IMR-90 (cell line): Measurements from ENCODE around the gene ATP2B2. TPM values are rescaled to one million over a fixed set of nuclear protein-coding genes. Genes with fewer than 3 reads are reported as not detected.

Source experiments
- ATAC-seq: fragments of 200-7000 bp; cut with Tn5 transposase; 2 replicates; pipeline ENCODE4 v1.9.1; 2020; ENCODE audit warnings: low read depth, mild to moderate bottlenecking, moderate library complexity
- BruUV-seq: library from RNA; stranded (reverse); fragments of 400-500 nt; replicated peaks from 2 replicates; lab custom pipeline; 2021; lab: Mats Ljungman, UMichigan
- CTCF ChIA-PET: fragments of 300-600 bp; formaldehyde crosslinking; extraction: SDS; loops from one replicate; lab custom pipeline; 2021; ENCODE audit warnings: antibody characterized with exemption; lab: Yijun Ruan, JAX
- POLR2A ChIA-PET: fragments of 300-600 bp; sonication (Branson Sonifier 250); formaldehyde crosslinking; loops from one replicate; lab custom pipeline; 2022; ENCODE audit warnings: antibody characterized with exemption; ENCODE audit not compliant: unreplicated experiment; lab: Charles Lee
- DNase-seq: peaks from one replicate; pipeline ENCODE4 v3.0.0; 2013
- H2AFZ ChIP-seq: replicated peaks from 2 replicates; pipeline ENCODE3; 2013; ENCODE audit warnings: low read length, mild to moderate bottlenecking; ENCODE audit not compliant: poor library complexity
- H2AK5ac ChIP-seq: 2 replicates; pipeline ENCODE4 v1.6.1; 2013; ENCODE audit warnings: low read depth, low read length, inconsistent platforms
- H2AK9ac ChIP-seq: replicated peaks from 2 replicates; pipeline ENCODE3; 2013; ENCODE audit warnings: mild to moderate bottlenecking, low read depth, low read length, moderate library complexity; ENCODE audit not compliant: poor library complexity
- H2BK120ac ChIP-seq: 2 replicates; pipeline ENCODE4 v1.6.1; 2013; ENCODE audit warnings: low read depth, low read length, inconsistent platforms
- H2BK15ac ChIP-seq: 3 replicates; pipeline ENCODE4 v1.6.1; 2013; ENCODE audit warnings: low read depth, low read length, inconsistent platforms
- H2BK20ac ChIP-seq: 2 replicates; pipeline ENCODE4 v1.6.1; 2013; ENCODE audit warnings: low read depth, mild to moderate bottlenecking, inconsistent platforms, low read length, moderate library complexity
- H2BK5ac ChIP-seq: 2 replicates; pipeline ENCODE4 v1.6.1; 2013; ENCODE audit warnings: mild to moderate bottlenecking, low read depth, low read length, inconsistent platforms; ENCODE audit not compliant: poor library complexity, severe bottlenecking
- H3K14ac ChIP-seq: replicated peaks from 2 replicates; pipeline ENCODE4 v1.6.1; 2013; ENCODE audit warnings: low read depth, low read length, inconsistent platforms
- H3K18ac ChIP-seq: 2 replicates; pipeline ENCODE4 v1.6.1; 2013; ENCODE audit warnings: low read depth, low read length, control low read depth
- H3K23ac ChIP-seq: 2 replicates; pipeline ENCODE4 v1.6.1; 2013; ENCODE audit warnings: low read depth, low read length, inconsistent platforms
- H3K27ac ChIP-seq: 2 replicates; pipeline ENCODE4 v1.5.1; 2013; ENCODE audit warnings: mild to moderate bottlenecking, control low read depth, low read length; ENCODE audit not compliant: insufficient read depth
- H3K27me3 ChIP-seq: 2 replicates; pipeline ENCODE4 v1.6.1; 2013; ENCODE audit warnings: low read length; ENCODE audit not compliant: control insufficient read depth, insufficient read depth
- H3K36me3 ChIP-seq: 2 replicates; pipeline ENCODE4 v1.6.1; 2013; ENCODE audit warnings: low read length, mixed read lengths; ENCODE audit not compliant: control insufficient read depth, insufficient read depth
- H3K4ac ChIP-seq: 2 replicates; pipeline ENCODE4 v1.6.1; 2013; ENCODE audit warnings: low read depth, low read length, inconsistent platforms
- H3K4me1 ChIP-seq: 2 replicates; pipeline ENCODE4 v1.6.1; 2013; ENCODE audit warnings: low read length, mixed read lengths; ENCODE audit not compliant: control insufficient read depth, insufficient read depth
- H3K4me2 ChIP-seq: 2 replicates; pipeline ENCODE4 v1.6.1; 2013; ENCODE audit warnings: low read depth, mild to moderate bottlenecking, control low read depth, low read length, moderate library complexity
- H3K4me3 ChIP-seq: 2 replicates; pipeline ENCODE4 v1.5.1; 2013; ENCODE audit warnings: low read depth, mild to moderate bottlenecking, control low read depth, low read length, moderate library complexity; ENCODE audit not compliant: insufficient read depth
- H3K56ac ChIP-seq: 2 replicates; pipeline ENCODE4 v1.6.1; 2013; ENCODE audit warnings: low read length, inconsistent platforms; ENCODE audit not compliant: insufficient read depth; ENCODE audit errors: extremely low read depth
- H3K79me1 ChIP-seq, 2 experiments: 2 replicates each; pipeline ENCODE4 v1.6.1; 2013; ENCODE audit warnings: low read length in 2 of 2, inconsistent platforms in 1 of 2, low read depth in 1 of 2
- H3K9ac ChIP-seq: 2 replicates; pipeline ENCODE4 v1.6.1; 2013; ENCODE audit warnings: low read depth, low read length, control low read depth
- H3K9me1 ChIP-seq: 2 replicates; pipeline ENCODE4 v1.6.1; 2013; ENCODE audit warnings: low read length, inconsistent platforms; ENCODE audit not compliant: insufficient read depth
- H3K9me3 ChIP-seq: 2 replicates; pipeline ENCODE4 v1.6.1; 2013; ENCODE audit warnings: low read length; ENCODE audit not compliant: control insufficient read depth, insufficient read depth
- H4K20me1 ChIP-seq: 2 replicates; pipeline ENCODE4 v1.6.1; 2013; ENCODE audit warnings: low read length, inconsistent platforms; ENCODE audit not compliant: insufficient read depth
- H4K5ac ChIP-seq: 2 replicates; pipeline ENCODE4 v1.6.1; 2013; ENCODE audit warnings: mild to moderate bottlenecking, low read depth, low read length, control low read depth
- H4K8ac ChIP-seq, 2 experiments: 2 replicates each; pipeline ENCODE4 v1.6.1; 2013; ENCODE audit warnings: low read depth in 2 of 2, low read length in 2 of 2, control low read depth in 1 of 2, inconsistent platforms in 1 of 2
- H4K91ac ChIP-seq: 2 replicates; pipeline ENCODE4 v1.6.1; 2013; ENCODE audit warnings: low read depth, low read length, inconsistent platforms; ENCODE audit not compliant: insufficient read depth
- BHLHE40 ChIP-seq: fragments of 150-350 bp; IDR thresholded peaks from 2 replicates; pipeline ENCODE4 v1.6.1; 2016; ENCODE audit warnings: mild to moderate bottlenecking, low read depth, low read length
- CEBPB ChIP-seq: IDR thresholded peaks from 2 replicates; pipeline ENCODE4 v1.6.1; 2012; ENCODE audit warnings: low read depth, low read length, improper control_type of control experiment
- CHD1 ChIP-seq: IDR thresholded peaks from 2 replicates; pipeline ENCODE4 v1.6.1; 2012; ENCODE audit warnings: low read depth, low read length, improper control_type of control experiment
- FOS ChIP-seq: fragments of 150-350 bp; IDR thresholded peaks from 2 replicates; pipeline ENCODE4 v1.6.1; 2016; ENCODE audit warnings: low read depth, low read length
- MAFK ChIP-seq: IDR thresholded peaks from 2 replicates; pipeline ENCODE4 v1.6.1; 2012; ENCODE audit warnings: low read depth, low read length, improper control_type of control experiment
- MAZ ChIP-seq: IDR thresholded peaks from 2 replicates; pipeline ENCODE4 v1.6.1; 2012; ENCODE audit warnings: low read depth, mild to moderate bottlenecking, low read length, improper control_type of control experiment, moderate library complexity, borderline replicate concordance
- MXI1 ChIP-seq: IDR thresholded peaks from 2 replicates; pipeline ENCODE4 v1.6.1; 2012; ENCODE audit warnings: low read depth, mild to moderate bottlenecking, low read length, moderate library complexity, borderline replicate concordance
- NFE2L2 ChIP-seq: fragments of 150-350 bp; IDR thresholded peaks from 2 replicates; pipeline ENCODE4 v1.6.1; 2016; ENCODE audit warnings: low read depth, mild to moderate bottlenecking, low read length
- POLR2A ChIP-seq: IDR thresholded peaks from 2 replicates; pipeline ENCODE4 v1.6.1; 2012; ENCODE audit warnings: mild to moderate bottlenecking, low read depth, low read length
- RAD21 ChIP-seq: IDR thresholded peaks from 2 replicates; pipeline ENCODE4 v1.6.1; 2012; ENCODE audit warnings: low read length, improper control_type of control experiment
- RCOR1 ChIP-seq: IDR thresholded peaks from 2 replicates; pipeline ENCODE4 v1.6.1; 2012; ENCODE audit warnings: mild to moderate bottlenecking, low read length, improper control_type of control experiment; ENCODE audit not compliant: insufficient replicate concordance
- RFX5 ChIP-seq: IDR thresholded peaks from 2 replicates; pipeline ENCODE4 v1.8.0; 2012; ENCODE audit warnings: low read depth, mild to moderate bottlenecking, low read length, moderate library complexity
- SMC3 ChIP-seq: fragments of 150-350 bp; IDR thresholded peaks from 2 replicates; pipeline ENCODE4 v1.6.1; 2016; ENCODE audit warnings: low read depth, mild to moderate bottlenecking, antibody characterized with exemption, low read length, moderate library complexity
- WGBS, 2 experiments: methylation state at CpG; one replicate each; pipeline versions ENCODE4 v1.1.5 to v1.1.7; 2013; ENCODE audit warnings: missing lambda C conversion rate in 2 of 2; ENCODE audit not compliant: insufficient read length in 1 of 2; ENCODE audit errors: extremely low coverage in 2 of 2; 5-methylcytosine and 5-hydroxymethylcytosine counted together
- dilution Hi-C: fragments of 300-500 bp; cut with HindIII; formaldehyde crosslinking; loops from one replicate; pipeline ENCODE4 v1.14.3; 2018; ENCODE audit warnings: low sequenced_read_pairs; ENCODE audit not compliant: unreplicated experiment
- in situ Hi-C: fragments of 300-500 bp; cut with MboI; formaldehyde crosslinking; loops from 3 replicates; pipeline ENCODE4 v1.14.3; 2019; ENCODE audit warnings: low sequenced_read_pairs, inconsistent platforms, mixed read lengths
- intact Hi-C: fragments of 100-400 bp; cut with micrococcal nuclease; formaldehyde crosslinking; loops from 2 replicates; pipeline ENCODE4 v1.10.0; 2022
- polyA plus RNA-seq, 3 experiments: library from polyadenylated mRNA; depleted of rRNA; stranded (reverse); fragments of >200 nt; gene quantifications; 2 replicates each; pipeline ENCODE4 v1.2.3, GENCODE V29; 2012; ENCODE audit warnings: low replicate concordance in 1 of 3
- total RNA-seq: library from RNA; depleted of rRNA; stranded (reverse); fragments of >200 nt; gene quantifications from 2 replicates; pipeline ENCODE4 v1.2.3, GENCODE V29; 2012
- TF ChIP-seq, protein P1 (sequence below): fragments of 150-350 bp; IDR thresholded peaks from 2 replicates; pipeline ENCODE4 v1.6.1; 2016; ENCODE audit warnings: low read depth, mild to moderate bottlenecking, low read length, moderate library complexity, borderline replicate concordance
- TF ChIP-seq, protein P2 (sequence below): conservative IDR thresholded peaks from 2 replicates; pipeline ENCODE4 v1.5.1; 2012; ENCODE audit warnings: mild to moderate bottlenecking, low read depth, low read length, improper control_type of control experiment
- TF ChIP-seq, protein P3 (sequence below): fragments of 150-350 bp; IDR thresholded peaks from 2 replicates; pipeline ENCODE4 v1.6.1; 2017; ENCODE audit warnings: mild to moderate bottlenecking, antibody characterized with exemption, low read length, low read depth

The ATP2B2 gene
- total and polyA plus RNA-seq, 2 of the 4 experiments (the other 2 are of a cell fraction) = under 0.01 to 0.02 TPM

DNA sequence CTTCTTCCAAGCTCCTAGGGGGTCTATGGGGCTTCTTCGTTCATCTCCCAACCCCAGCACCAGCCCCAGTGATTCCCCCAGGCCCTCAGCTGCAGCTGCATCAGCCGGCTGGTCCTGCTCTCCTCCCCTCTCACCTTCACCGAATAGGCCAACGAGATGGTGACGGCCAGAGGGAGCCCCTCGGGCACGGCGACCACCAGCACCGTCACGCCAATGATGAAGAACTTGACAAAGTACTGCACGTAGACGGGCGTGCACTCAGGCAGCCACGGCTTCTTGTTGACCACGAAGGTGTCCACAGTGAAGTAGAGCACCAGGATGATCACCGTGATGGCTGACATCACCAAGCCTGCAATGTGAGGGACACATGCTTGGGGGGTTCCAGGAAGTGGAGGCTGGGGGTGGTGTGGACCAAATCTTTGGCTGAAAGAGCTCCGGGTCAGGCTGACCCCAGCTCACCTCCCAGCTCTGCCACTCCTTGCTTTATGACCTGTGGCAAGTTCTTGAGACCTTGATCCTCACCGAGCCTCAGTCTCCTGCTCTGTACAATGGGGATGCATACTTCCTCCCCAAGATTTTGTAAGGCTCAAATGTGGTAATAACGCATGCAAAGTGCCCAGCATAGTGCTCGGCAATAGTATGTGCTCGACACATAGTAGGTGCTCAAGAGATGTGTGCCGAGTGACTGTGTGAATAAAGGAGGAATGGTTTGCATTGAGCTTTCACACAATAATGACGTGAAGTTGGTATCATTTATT lies 129.9 kb downstream of the ATP2B2 start:
- POLR2A ChIA-PET = no interaction called here
- H3K27ac ChIP-seq = no peak overlapping the region
- peaks cover 3% of the 10 kb centered on the region for H3K9me1 ChIP-seq
- no peak overlapping the region for H2AK9ac ChIP-seq
- H2AFZ ChIP-seq = no peak overlapping the region
- H2BK15ac ChIP-seq = no peak overlapping the region
- ATAC-seq (no peak), DNase-seq (no peak)
- no peak overlapping the region for H4K91ac ChIP-seq
- H3K36me3 ChIP-seq = no peaks in the 10 kb centered on the region
- no peak overlapping the region for H3K4ac ChIP-seq
- TF ChIP-seq BHLHE40 (no peak), POLR2A (no peak), CEBPB (no peak), FOS (no peak), SMC3 (no peak), CHD1 (no peak), MAFK (no peak), NFE2L2 (no peak), MAZ (no peak), RFX5 (no peak), RCOR1 (no peak), RAD21 (no peak), MXI1 (no peak)
- TF ChIP-seq, protein P1, sequence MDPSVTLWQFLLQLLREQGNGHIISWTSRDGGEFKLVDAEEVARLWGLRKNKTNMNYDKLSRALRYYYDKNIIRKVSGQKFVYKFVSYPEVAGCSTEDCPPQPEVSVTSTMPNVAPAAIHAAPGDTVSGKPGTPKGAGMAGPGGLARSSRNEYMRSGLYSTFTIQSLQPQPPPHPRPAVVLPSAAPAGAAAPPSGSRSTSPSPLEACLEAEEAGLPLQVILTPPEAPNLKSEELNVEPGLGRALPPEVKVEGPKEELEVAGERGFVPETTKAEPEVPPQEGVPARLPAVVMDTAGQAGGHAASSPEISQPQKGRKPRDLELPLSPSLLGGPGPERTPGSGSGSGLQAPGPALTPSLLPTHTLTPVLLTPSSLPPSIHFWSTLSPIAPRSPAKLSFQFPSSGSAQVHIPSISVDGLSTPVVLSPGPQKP = no peak
- TF ChIP-seq, protein P2, sequence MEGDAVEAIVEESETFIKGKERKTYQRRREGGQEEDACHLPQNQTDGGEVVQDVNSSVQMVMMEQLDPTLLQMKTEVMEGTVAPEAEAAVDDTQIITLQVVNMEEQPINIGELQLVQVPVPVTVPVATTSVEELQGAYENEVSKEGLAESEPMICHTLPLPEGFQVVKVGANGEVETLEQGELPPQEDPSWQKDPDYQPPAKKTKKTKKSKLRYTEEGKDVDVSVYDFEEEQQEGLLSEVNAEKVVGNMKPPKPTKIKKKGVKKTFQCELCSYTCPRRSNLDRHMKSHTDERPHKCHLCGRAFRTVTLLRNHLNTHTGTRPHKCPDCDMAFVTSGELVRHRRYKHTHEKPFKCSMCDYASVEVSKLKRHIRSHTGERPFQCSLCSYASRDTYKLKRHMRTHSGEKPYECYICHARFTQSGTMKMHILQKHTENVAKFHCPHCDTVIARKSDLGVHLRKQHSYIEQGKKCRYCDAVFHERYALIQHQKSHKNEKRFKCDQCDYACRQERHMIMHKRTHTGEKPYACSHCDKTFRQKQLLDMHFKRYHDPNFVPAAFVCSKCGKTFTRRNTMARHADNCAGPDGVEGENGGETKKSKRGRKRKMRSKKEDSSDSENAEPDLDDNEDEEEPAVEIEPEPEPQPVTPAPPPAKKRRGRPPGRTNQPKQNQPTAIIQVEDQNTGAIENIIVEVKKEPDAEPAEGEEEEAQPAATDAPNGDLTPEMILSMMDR = no peak
- TF ChIP-seq, protein P3, sequence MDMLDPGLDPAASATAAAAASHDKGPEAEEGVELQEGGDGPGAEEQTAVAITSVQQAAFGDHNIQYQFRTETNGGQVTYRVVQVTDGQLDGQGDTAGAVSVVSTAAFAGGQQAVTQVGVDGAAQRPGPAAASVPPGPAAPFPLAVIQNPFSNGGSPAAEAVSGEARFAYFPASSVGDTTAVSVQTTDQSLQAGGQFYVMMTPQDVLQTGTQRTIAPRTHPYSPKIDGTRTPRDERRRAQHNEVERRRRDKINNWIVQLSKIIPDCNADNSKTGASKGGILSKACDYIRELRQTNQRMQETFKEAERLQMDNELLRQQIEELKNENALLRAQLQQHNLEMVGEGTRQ = no peak
- no peak overlapping the region for H3K14ac ChIP-seq
- no peak overlapping the region for H3K56ac ChIP-seq
- dilution Hi-C loops (no loop called here), in situ Hi-C loops (no loop called here), intact Hi-C loops (no loop called here)
- peaks cover 4% of the 10 kb centered on the region for H3K9me3 ChIP-seq
- no peak overlapping the region for H4K8ac ChIP-seq
- H2BK20ac ChIP-seq = no peak overlapping the region
- no TSS peak for BruUV-seq
- H3K23ac ChIP-seq = no peak overlapping the region
- H3K79me1 ChIP-seq = no peaks in the 10 kb centered on the region
- no peak overlapping the region for H2BK120ac ChIP-seq
- no peak overlapping the region; the same call in 1 of the 2 replicates for H2AK5ac ChIP-seq
- H3K4me2 ChIP-seq = no peak overlapping the region
- CTCF ChIA-PET = no interaction called here
- H4K20me1 ChIP-seq = no peaks in the 10 kb centered on the region
- H3K27me3 ChIP-seq = peaks cover 26% of the 10 kb centered on the region
- H3K4me1 ChIP-seq = peaks cover 5% of the 10 kb centered on the region; the same call in 1 of the 2 replicates
- WGBS, 2 experiments = 88% methylated on average over 1 of the region's 23 CpGs; no CpG with 5 or more reads in 1 of the 2 experiments
- H3K18ac ChIP-seq = no peak overlapping the region
- H3K9ac ChIP-seq = no peak overlapping the region
- no peak overlapping the region for H3K4me3 ChIP-seq
- no peak overlapping the region for H4K5ac ChIP-seq
- H2BK5ac ChIP-seq = no peak overlapping the region
